ENCODE results near the gene HHAT. TPM values are rescaled to one million over a fixed set of nuclear protein-coding genes. Genes with fewer than 3 reads are reported as not detected.
A peak's percentile ranks its signal among the peaks of the same experiment; 100 is the strongest.

The HHAT gene
- total and polyA plus RNA-seq, 2 experiments from 2014 or later: 1.6 to 1.9 TPM

- Histone ChIP-seq H3K27me3 (replicated peaks; ENCODE audit: insufficient read depth) (no peaks in the 10 kb centered on the region), H3K4me1 (ENCODE audit: insufficient read depth) (no peaks in the 10 kb centered on the region), H3K36me3 (ENCODE audit: low read depth) (no peaks in the 10 kb centered on the region), H3K79me2 (ENCODE audit: insufficient read depth) (no peaks in the 10 kb centered on the region), H3K9me3 (ENCODE audit: low read depth) (no peaks in the 10 kb centered on the region), H3K9me2 (ENCODE audit: insufficient read depth) (no peaks in the 10 kb centered on the region), H3F3A (ENCODE audit: insufficient read depth) (no peaks in the 10 kb centered on the region; the same call in 1 of the 2 replicates), H3K4me2 (ENCODE audit: unreplicated experiment) (no peak overlapping the region), H3K9ac (no peak overlapping the region), H3K4me3 (no peak overlapping the region), H2AFZ (no peak overlapping the region), H3K27ac (no peak overlapping the region), H4K20me1 (ENCODE audit: insufficient read depth) (no peaks in the 10 kb centered on the region)
- no peak for TF ChIP-seq EZH2phosphoT487 (IDR thresholded peaks at IDR 0.05; ENCODE audit: insufficient read depth, low read depth)
- no peak for TF ChIP-seq EZH2 (IDR thresholded peaks at IDR 0.05; ENCODE audit: insufficient read depth, poor library complexity, severe bottlenecking)
- in situ Hi-C loops (cut with MboI): no loop called here
- 63 to 68% methylated on average over 1 of the region's 1 CpG for WGBS, 2 experiments (ENCODE audit: low coverage in 1 of 2, low lambda C conversion rate in 2 of 2, missing lambda C conversion rate in 2 of 2)
- DNase-seq: no peak
Observed at GRCh38 chr1:210325026-210325670, 3.6 kb upstream of the HHAT start.

- H3K27ac ChIP-seq: no peak overlapping the region
Observed at GRCh38 chr1:210328032-210328745, 513 bp upstream of the HHAT start.

GRCh38 chr1:210330279-210330866 is 1.7 kb downstream of the HHAT start:
- TF ChIP-seq EZH2phosphoT487 (IDR thresholded peaks at IDR 0.05; ENCODE audit: insufficient read depth, low read depth) (no peak), EZH2 (IDR thresholded peaks at IDR 0.05; ENCODE audit: insufficient read depth, poor library complexity, severe bottlenecking) (no peak)
- H3K36me3 ChIP-seq (ENCODE audit: low read depth): no peaks in the 10 kb centered on the region
- no peak overlapping the region for H3K4me3 ChIP-seq
- H3K27ac ChIP-seq: no peak overlapping the region
- no peaks in the 10 kb centered on the region for H3K79me2 ChIP-seq (ENCODE audit: insufficient read depth)
- H3K4me2 ChIP-seq (ENCODE audit: unreplicated experiment): no peak overlapping the region
- H3K4me1 ChIP-seq (ENCODE audit: insufficient read depth): no peaks in the 10 kb centered on the region
- H2AFZ ChIP-seq: no peak overlapping the region
- H3F3A ChIP-seq (ENCODE audit: insufficient read depth): no peaks in the 10 kb centered on the region; the same call in 1 of the 2 replicates
- H3K9ac ChIP-seq: no peak overlapping the region
- WGBS, 2 experiments (ENCODE audit: low coverage in 1 of 2, low lambda C conversion rate in 2 of 2, missing lambda C conversion rate in 2 of 2): 75 to 77% methylated on average over 7 of the region's 7 CpGs
- H4K20me1 ChIP-seq (ENCODE audit: insufficient read depth): no peaks in the 10 kb centered on the region
- DNase-seq: no peak
- no peaks in the 10 kb centered on the region for H3K27me3 ChIP-seq (replicated peaks; ENCODE audit: insufficient read depth)
- H3K9me2 ChIP-seq (ENCODE audit: insufficient read depth): no peaks in the 10 kb centered on the region
- no peaks in the 10 kb centered on the region for H3K9me3 ChIP-seq (ENCODE audit: low read depth)
- in situ Hi-C loops (cut with MboI): no loop called here

More at GRCh38 chr1:210328032-210328745, 513 bp upstream of the HHAT start:
- H3K4me3 ChIP-seq: peak overlapping the region; percentile 87
- no peaks in the 10 kb centered on the region for H4K20me1 ChIP-seq (ENCODE audit: insufficient read depth)
- in situ Hi-C loops (cut with MboI): no loop called here
- no peaks in the 10 kb centered on the region for H3K27me3 ChIP-seq (replicated peaks; ENCODE audit: insufficient read depth)
- WGBS, 2 experiments (ENCODE audit: low coverage in 1 of 2, low lambda C conversion rate in 2 of 2, missing lambda C conversion rate in 2 of 2): 7 to 16% methylated on average over 18 to 19 of the region's 19 CpGs
- H3K36me3 ChIP-seq (ENCODE audit: low read depth): no peaks in the 10 kb centered on the region
- no peaks in the 10 kb centered on the region for H3K9me2 ChIP-seq (ENCODE audit: insufficient read depth)
- peak overlapping the region; percentile 84 for H3K4me2 ChIP-seq (ENCODE audit: unreplicated experiment)
- H3K9ac ChIP-seq: peak overlapping the region; percentile 71
- TF ChIP-seq EZH2phosphoT487 (IDR thresholded peaks at IDR 0.05; ENCODE audit: insufficient read depth, low read depth) (no peak), EZH2 (IDR thresholded peaks at IDR 0.05; ENCODE audit: insufficient read depth, poor library complexity, severe bottlenecking) (no peak)
- H3F3A ChIP-seq (ENCODE audit: insufficient read depth): no peaks in the 10 kb centered on the region; the same call in 1 of the 2 replicates
- H3K9me3 ChIP-seq (ENCODE audit: low read depth): no peaks in the 10 kb centered on the region
- peak overlapping the region; percentile 94 for H2AFZ ChIP-seq
- no peaks in the 10 kb centered on the region for H3K79me2 ChIP-seq (ENCODE audit: insufficient read depth)
- no peaks in the 10 kb centered on the region for H3K4me1 ChIP-seq (ENCODE audit: insufficient read depth)
- DNase-seq: peak; percentile 8

- H3K79me2 ChIP-seq (ENCODE audit: insufficient read depth): no peaks in the 10 kb centered on the region
- H3F3A ChIP-seq (ENCODE audit: insufficient read depth): no peaks in the 10 kb centered on the region; the same call in 1 of the 2 replicates
- DNase-seq: no peak
- no peaks in the 10 kb centered on the region for H3K4me1 ChIP-seq (ENCODE audit: insufficient read depth)
- H3K36me3 ChIP-seq (ENCODE audit: low read depth): no peaks in the 10 kb centered on the region
- H3K4me3 ChIP-seq: no peak overlapping the region
- WGBS, 2 experiments (ENCODE audit: low coverage in 1 of 2, low lambda C conversion rate in 2 of 2, missing lambda C conversion rate in 2 of 2): 78 to 79% methylated on average over 7 of the region's 7 CpGs
- no peak overlapping the region for H3K4me2 ChIP-seq (ENCODE audit: unreplicated experiment)
- H3K27me3 ChIP-seq (replicated peaks; ENCODE audit: insufficient read depth): no peaks in the 10 kb centered on the region
- TF ChIP-seq EZH2phosphoT487 (IDR thresholded peaks at IDR 0.05; ENCODE audit: insufficient read depth, low read depth): no peak
- no peak for TF ChIP-seq EZH2 (IDR thresholded peaks at IDR 0.05; ENCODE audit: insufficient read depth, poor library complexity, severe bottlenecking)
- H3K9ac ChIP-seq: no peak overlapping the region
- H4K20me1 ChIP-seq (ENCODE audit: insufficient read depth): no peaks in the 10 kb centered on the region
- in situ Hi-C loops (cut with MboI): no loop called here
- no peaks in the 10 kb centered on the region for H3K9me2 ChIP-seq (ENCODE audit: insufficient read depth)
- H3K9me3 ChIP-seq (ENCODE audit: low read depth): no peaks in the 10 kb centered on the region
- H3K27ac ChIP-seq: no peak overlapping the region
- no peak overlapping the region for H2AFZ ChIP-seq
Observed at GRCh38 chr1:210332233-210332632, 3.5 kb downstream of the HHAT start.

All from GM23248 (cell line).